Measurements from ENCODE around the gene PIK3R5.

Gene PIK3R5

DNA sequence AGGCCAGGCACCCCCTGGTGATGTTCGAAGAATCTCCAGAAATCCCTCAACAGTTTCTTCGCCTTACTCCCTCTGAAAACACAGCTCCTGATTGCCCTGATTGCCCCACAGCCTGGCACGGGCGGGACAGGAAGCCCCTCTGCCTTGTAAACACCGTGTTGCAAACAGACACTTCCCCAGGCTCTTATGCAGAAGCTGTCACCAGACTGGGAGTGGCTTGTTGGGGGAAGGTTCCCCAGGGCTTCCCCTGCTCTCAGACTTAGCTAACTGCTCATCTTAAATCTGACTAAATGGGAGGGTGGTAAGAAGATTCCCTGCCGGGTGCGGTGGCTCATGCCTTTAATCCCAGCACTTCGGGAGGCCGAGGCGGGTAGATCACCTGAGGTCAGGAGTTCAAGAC, 11.2 kb downstream of the PIK3R5 start:
- peak in 1 of 2 donors; percentile 58 for DNase-seq (ENCODE audit: low read depth in 2 of 2, low spot score in 1 of 2)

DNA sequence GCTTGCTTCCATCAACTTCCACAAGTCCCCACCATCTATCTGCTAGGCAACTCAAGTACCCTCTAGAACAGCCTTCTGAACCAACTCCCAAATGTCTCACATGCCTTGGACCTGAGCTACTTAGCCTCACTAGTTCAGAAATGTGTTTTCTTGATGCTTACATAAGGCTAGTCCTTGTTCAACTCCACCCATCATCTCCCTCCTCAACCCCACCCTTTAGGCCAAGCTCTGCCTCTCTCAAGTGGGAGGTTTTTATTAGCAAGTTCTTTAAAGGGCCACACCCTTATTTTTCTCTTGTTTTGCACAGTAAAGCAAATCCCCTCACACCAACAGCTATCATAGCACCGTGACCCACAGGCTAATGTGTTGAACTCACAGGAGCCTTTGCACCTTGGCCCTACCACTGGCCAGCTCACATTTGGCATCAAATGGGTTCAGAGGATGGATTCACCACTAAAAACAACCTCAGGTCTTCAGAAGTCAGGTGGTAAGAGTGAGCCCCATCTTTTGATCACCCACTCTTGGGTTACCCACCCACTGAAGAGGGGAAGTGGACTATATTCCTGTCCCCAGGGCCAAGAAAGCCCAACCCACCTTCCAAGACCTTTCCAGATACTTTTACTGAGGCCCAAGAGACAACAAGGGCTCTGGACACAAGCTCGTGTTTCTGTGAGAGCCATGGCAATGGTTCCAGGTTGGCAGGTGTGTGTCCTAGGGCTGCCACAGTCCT, 12.2 kb downstream of the PIK3R5 start:
- DNase-seq (ENCODE audit: low read depth in 2 of 2, low spot score in 1 of 2) = no peak

DNA sequence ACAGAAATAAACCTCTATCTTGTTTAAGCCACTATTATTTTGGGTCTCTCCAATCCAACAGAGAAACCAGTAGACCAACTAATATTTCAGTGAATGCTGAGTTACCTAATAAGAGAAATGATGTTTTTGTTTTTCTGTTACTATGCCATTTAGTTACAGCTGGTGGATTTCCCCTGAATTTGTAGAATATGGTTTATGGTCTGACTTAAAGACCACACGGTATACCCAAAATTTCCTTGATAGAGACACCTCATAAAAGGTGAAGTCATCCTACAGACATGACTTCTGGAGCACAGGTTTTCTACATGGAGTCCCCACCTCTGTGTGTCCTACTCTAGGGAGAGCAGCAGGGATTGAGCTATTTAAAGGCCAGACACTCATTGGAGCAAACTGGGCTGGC, 13.3 kb downstream of the PIK3R5 start:
- no peak for DNase-seq (ENCODE audit: low read depth in 2 of 2, low spot score in 1 of 2)

DNA sequence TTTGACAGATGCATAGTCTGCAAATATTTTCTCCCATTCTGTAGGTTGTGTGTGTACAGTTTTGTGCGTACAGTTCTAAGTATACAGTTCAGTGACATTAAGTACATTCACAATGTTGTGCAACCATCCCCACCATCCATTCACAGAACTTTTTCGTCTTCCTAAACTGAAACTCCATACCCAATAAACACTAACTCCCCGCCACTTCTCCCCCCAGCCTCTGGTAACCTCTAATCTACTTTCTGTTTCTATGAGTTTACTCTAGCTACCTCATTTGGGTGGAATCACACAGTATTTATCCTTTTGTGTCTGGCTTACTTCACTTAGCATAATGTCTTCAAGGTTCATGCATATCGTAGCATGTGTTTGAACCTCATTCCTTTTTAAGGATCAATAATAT, 14.3 kb downstream of the PIK3R5 start:
- DNase-seq (ENCODE audit: low read depth in 2 of 2, low spot score in 1 of 2) = no peak

DNA sequence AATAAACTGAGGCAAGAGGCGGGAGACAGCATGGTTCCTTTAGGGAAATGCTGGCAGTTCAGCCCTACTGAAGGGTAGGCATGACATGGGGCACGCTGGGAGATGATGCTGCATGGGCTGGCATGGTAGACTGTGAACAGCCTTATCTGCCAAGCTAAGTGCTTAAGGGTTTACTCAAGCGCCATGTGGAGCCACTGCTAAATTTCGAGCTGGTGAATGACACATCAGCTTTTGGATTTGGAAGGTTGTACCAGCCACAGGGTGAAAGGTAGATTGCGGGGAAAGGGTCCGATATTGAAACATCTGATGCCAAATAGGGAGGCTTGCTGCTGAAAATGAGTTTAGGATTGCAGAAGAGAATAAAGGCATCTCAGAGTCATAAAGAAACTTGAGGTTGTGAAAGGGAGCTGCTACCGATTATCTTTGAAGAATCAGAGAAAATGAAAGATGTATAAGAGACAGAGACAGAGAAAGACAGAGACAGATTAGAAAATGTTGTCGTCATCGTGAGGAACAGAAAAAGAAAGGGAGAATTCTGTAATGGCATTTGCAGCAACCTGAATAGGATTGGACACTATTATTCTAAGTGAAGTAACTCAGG, 16.3 kb downstream of the PIK3R5 start:
- no peak for DNase-seq (ENCODE audit: low read depth in 2 of 2, low spot score in 1 of 2)

DNA sequence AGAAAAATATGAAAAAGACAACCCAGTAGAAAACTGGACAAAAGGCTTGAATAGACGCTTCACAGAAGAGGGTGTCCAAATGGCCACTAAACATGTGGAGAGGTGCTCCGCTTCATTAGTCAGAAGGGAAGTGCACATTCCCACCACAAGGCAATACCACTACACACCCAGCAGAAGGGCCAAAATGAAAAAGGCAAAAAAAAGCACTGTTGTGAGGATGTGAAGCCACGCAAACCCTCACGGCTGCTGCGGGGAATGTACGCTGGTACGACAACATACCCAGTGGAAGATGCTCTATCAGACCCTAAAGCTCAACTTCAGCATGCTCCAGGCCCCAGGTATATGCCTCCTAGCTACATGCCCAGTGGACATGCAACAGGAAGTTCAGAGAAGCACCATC, 17.0 kb downstream of the PIK3R5 start:
- DNase-seq (ENCODE audit: low read depth in 2 of 2, low spot score in 1 of 2) = no peak

DNA sequence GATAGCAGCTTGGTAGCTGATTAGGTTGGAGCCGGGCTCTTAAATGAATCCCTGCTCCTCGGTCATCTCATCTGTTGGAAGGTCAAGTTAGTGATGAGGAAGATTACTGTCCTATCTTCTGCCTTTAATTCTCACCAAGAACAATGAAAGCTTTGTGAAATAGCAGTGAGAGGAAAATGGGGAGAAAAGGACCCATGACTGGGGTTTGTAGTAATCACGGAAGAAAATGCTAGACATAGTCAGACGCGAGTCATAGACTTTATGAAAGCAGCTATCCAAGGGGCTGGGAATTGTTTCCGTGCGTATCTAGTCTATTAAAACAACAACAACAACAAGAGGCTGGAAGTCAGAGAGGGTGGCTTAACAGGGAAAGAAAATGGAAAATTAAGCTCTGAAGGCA, 18.3 kb downstream of the PIK3R5 start:
- no peak for DNase-seq (ENCODE audit: low read depth in 2 of 2, low spot score in 1 of 2)

DNA sequence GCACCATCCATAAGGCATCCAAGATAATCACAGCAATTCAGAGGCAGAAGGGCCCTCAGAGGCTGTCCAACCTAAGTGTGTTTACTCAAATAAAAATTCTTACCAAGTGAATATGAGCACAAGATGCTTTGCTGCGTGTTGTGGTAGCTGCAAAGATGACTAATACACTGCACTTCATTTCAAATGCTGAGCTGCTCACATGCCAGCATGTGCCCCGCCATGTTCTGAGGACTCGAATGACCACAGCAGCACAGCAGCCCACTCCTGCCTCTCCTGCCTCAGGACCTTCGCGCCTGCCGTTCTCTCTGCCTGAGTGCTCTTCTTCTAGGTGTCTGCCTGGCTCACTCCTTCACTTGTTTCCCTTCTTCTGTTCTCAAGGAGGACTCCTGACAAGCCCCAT, 19.0 kb downstream of the PIK3R5 start:
- DNase-seq (ENCODE audit: low read depth in 2 of 2, low spot score in 1 of 2) = no peak

DNA sequence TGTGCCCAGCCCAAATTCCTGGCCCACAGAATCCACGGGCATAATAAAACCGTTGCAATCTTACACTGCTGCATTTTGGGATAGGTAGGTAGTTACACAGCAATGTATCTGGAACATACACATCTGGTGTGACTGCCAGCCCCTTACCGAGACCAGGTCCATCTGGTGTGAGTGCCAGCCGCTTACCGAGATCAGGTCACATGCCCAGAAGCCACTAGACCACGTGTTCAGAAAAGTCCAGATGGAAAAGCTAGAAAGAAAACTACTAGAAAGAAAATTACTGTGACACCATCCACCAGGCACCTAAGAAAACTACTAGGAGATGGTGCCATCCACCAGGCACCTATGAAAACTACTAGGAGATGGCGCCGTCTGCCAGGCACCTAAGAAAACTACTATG, 19.4 kb downstream of the PIK3R5 start:
- no peak for DNase-seq (ENCODE audit: low read depth in 2 of 2, low spot score in 1 of 2)

DNA sequence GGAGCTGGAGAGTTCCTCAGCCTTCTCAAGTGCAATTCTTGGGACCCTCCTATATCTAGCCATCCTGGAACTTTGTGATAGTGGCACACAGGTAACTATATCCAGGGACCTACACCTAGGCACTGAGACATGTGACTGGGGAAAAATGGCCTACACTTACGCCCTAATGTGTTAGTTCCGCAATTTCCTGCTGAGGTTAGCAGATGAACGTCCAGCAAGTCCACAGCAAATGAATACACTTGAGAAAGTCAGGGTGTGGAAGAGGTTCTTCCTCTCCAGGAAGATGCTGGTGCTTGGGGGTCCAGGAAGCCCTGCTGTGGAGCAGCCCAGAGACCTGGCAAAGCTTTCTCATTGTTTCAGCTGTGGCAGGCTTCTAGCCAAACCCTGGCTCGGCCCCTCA, 20.8 kb downstream of the PIK3R5 start:
- no peak for DNase-seq (ENCODE audit: low read depth in 2 of 2, low spot score in 1 of 2)

DNA sequence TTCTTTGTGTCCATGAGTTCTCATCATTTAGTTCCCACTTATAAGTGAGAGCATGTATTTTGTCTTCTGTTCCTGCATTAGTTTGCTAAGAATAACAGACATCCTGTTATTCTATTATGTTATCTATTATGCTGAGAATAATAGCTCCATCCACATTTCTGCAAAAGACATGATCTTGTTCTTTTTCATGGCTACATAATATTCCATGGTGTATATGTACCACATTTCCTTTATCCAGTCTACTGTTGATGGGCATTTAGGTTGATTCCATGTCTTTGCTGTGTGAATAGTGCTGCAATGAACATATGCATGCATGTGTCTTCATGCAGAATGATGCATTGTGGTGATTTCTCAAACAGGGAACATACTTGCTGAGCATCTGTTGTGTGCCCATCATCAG, 21.4 kb downstream of the PIK3R5 start:
- DNase-seq (ENCODE audit: low read depth in 2 of 2, low spot score in 1 of 2) = no peak

DNA sequence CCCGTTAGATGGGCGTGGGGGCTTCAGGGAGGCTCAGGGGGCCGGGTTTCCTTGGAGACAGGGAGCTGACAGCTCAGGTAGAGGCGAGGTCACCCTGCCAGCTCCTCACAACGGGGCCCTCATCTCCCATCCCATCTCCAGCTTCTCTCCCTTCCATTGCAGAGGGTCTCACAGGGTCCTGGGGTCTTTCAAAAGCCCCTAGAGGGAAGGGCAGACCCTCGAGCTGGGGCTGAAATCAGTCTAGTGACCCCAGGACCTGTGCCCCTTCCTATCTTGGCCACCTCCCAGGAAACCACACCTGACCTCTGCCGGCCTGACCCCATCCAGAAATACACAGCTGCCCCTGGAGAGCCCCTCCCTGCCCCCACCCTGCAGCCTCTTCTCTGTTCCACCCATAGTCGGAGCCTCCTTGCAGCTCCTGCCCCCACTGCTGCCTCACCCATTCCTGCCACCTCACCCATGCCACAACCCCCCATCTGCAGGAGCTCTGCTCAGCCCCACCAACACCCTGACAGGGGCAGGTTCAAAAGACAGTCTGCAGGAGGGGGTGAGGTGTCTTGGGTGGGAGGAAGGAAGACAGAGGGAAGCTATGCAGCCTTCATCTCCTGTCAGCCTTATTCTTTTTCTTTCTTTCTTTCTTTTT, 23.4 kb downstream of the PIK3R5 start:
- peak in 1 of 2 donors; percentile 65 for DNase-seq (ENCODE audit: low read depth in 2 of 2, low spot score in 1 of 2)

DNA sequence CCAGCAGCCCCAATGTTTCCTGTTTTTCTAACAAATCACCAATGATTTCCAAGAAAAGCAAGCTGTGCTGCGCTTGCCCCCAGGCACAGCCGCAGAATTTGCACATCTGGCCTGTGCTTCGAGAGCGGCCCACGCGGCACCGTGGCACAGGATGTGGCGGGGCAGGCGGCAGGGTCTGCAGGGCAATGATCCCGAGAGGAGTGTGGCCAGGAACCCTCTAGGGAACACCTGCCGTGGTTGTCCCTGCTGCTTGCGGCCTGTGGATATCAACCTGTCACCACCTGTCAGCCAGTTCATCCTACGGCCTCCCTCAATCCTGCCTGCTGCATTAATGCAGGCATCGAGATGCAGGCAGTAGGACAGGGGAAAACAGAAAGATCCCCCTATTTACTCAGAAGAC, 24.0 kb downstream of the PIK3R5 start:
- DNase-seq (ENCODE audit: low read depth in 2 of 2, low spot score in 1 of 2) = no peak

DNA sequence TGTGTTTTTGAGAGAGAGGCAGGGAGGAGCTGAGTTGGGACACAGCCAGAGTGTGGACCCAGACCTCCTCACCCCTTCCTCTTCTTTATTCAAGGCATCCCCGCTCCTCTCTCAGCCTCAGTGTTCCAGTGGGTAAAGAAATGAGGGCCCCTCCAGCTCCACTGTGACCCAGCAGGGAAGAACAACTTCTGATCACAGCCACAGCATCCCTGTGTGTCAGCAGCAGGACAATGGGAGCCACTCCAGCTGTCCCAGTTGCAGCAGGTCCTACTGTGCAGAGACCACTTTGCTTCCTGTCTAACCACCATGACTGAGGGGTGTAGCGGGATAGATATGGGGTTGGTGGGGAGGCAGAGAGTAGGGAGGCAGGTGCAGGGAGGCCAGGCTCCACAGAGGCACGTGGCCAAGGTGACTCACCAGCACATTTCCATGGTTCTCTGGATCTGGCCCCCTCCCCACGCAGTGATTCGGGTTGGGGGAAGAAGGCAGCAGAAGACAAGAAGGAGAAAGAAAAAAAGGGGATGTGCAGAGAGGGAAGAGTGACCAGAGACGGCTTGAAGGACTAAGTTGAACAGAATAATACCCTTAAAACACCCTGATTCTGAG, 24.5 kb downstream of the PIK3R5 start:
- no peak for DNase-seq (ENCODE audit: low read depth in 2 of 2, low spot score in 1 of 2)

DNA sequence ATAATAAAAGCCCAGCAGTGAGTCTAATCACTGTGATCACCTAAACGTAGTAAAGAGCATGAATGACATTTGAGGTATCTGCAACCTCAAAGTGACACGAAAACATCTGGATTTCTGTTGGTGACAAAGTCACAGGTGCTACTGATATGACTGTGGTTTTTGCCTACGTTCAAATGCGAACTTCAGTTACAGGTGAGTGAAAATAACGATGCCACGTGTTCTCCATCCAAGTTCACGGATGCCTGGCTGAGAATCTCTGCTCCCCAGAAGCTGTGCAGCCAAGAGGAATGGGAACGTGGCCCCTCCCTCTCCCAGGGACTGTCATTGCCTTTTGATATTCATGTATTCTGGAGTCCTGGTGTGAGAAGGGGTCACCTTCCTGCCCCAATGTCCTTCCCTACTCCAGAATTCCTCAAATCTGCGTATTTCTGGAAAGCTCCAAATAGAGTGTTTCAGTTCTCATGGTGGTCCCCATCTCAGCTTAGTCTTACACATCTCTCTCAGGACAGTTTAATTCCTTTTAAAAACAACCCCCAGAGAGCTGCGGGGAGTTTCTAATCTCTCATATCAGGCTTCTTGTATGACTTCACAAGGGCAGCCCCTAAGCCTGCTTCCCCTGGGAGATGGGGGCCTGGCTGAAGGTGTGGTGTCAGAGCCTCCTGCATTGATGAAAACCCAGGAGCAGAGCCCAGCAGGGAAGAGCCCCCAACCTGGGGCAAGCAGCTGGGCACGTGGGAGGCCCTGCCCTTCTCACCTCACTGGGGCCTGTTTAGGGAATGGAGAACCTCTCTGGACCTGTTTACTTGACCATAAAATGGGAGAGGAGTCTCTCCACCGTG, 25.8 kb downstream of the PIK3R5 start:
- no peak for DNase-seq (ENCODE audit: low read depth in 2 of 2, low spot score in 1 of 2)

DNA sequence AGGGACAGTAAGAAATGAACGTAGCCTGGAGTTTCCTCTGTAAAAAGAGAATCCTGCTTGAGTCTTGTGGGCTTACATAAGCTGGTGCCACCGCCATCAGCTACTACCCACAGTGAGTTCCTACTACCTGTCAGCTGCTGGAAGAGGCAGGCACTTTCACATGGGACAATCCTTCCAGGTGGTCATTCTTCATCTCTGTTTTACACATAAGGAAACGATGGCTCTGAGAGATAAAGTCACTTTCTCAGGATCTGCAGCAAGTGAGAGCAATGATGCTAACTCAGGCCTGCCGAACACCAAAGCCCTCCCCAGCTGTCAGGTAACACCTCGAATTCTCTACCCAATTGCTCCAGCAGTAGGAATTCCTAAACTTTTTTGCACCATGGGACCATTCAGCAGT, 26.6 kb downstream of the PIK3R5 start:
- no peak for DNase-seq (ENCODE audit: low read depth in 2 of 2, low spot score in 1 of 2)

DNA sequence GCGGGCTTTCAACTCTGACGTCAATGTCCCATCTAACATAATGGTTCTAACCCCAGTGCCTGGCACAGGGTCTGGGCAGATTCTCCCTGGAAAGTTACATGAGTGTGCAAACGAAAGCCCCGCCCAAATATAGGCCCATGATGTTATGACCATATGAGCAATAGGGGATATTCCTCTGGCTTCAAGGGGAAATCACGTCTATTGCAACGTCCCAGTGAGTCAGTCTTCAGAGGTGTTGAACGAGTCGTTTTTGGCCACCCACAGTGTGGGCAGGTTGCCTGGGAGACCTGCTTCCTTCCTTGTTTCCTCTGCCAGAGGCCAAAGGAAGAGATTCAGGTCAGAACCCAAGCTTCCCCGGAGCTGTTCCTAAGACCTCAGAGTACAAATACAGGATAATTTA, 30.3 kb downstream of the PIK3R5 start:
- DNase-seq (ENCODE audit: low read depth in 2 of 2, low spot score in 1 of 2) = peak in 1 of 2 donors; percentile 70

DNA sequence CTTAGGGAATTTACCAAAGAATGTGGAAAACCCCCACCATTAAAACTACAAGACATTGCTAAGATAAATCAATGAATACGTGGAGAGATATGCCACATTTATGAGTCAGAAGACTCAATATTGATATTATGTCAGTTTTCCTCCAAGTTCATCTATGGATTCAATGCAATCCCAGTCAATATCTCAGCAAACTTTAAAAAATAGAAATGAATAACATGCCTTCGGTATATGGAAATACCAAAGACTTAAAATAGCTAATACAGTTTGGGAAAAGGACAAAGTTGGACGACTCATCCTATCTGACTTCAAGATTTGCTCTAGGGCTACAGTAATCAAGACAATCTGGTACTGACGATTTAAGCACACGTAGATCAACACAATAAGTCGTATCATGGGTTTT, 31.2 kb downstream of the PIK3R5 start:
- no peak for DNase-seq (ENCODE audit: low read depth in 2 of 2, low spot score in 1 of 2)

DNA sequence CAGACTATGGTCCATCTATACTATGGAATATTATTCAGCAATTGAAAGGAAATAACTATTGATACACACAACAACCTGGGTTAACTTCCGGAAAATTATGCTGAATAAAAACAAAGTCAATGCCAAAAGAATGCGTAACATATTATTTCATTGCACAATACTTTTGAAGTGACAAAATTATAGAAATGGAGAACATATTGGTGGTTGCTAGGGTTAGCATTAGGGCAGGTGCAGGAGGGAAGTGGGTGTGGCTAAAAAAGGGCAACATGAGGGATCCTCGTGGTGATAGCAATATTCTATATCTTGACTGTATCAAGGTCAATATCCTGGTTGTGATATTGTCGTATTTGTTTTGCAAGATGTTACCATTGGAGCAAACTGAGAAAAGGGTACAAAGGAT, 34.9 kb downstream of the PIK3R5 start:
- no peak for DNase-seq (ENCODE audit: low read depth in 2 of 2, low spot score in 1 of 2)

DNA sequence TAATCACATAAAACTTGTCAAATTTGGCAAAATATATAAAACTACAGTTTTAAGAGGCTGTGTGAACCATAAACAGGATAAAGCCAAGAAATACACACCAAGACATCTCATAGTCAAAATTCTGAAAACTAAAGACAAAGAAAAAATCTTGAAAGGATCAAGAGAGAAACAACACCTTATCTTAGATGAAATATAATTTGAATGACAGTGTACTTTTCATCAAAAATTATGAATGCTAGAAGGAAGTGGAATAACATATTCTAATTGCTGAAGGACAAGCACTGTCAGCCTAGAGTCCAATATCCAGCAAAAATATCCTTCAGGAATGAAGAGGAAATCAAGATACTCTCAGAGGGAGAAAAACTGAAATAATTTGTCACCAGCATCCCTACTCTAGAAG, 37.2 kb downstream of the PIK3R5 start:
- DNase-seq (ENCODE audit: low read depth in 2 of 2, low spot score in 1 of 2) = no peak

DNA sequence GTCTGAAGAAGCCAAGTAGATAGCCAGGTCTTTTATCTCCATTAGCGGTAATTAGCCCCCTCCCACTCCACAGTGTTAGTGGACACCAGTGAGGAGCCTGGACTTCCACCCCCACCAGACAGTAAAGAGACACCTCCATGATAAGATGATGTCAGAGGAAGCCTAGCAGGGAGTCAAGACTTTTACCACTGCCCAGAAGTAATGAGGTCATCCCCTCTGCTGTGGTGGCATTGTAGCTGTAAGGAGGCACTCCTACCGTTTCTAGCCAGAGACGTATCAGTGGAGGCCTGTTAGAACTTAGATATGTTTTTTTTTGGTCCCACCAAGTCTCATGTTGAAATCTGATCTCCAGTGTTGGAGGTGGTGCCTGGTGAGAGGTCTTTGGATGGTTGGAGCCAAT, 38.1 kb downstream of the PIK3R5 start:
- DNase-seq (ENCODE audit: low read depth in 2 of 2, low spot score in 1 of 2) = no peak
